GM19240 (cell line): Measurements from ENCODE around the gene FOXA3.
A peak's percentile ranks its signal among the peaks of the same experiment; 100 is the strongest.

ENCODE experiments used
- DNase-seq: peaks from one replicate; pipeline ENCODE4 v3.0.0; 2011; ENCODE audit warnings: low spot score; ENCODE audit not compliant: insufficient read length

The FOXA3 gene

DNA sequence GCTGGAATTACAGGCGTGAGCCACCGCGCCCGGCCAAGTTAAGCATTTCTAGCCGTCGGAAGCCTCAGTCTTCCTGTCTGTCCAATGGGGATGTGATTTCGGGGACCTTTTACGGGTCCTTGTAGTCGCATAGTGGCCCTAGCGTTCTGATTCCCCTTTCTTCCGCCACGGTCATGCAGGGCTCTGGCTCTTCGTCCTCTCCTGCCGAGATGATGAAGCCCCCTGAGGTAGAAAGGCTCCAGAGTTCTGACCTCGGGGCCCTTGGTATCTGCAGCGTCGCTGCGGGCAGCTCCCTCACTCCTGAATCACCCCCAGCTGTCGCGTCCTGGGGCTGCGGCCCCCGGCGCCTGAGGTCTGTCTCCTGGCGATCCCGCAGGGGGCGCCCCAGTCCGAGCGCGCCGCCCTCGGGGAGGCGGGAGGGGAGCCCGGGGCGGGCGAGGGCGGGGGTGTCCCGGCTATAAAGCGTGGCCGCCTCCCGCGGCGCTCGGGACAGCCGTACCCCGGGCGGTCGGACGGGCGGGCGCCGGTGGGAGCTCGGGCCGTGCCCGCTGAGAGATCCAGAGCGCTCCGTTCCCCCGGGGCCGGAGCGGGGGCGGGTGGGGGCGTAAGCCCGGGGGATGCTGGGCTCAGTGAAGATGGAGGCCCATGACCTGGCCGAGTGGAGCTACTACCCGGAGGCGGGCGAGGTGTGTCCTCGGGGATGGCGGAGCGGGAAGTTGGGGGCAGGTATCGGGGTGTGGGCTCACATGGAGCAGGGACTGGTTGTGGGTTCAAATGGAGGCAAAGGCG, at the start of gene FOXA3:
FOXA3 (plus strand) TSS at position 487 of the 789 bp plus-strand sequence; CDS start at position 618, 131 bp downstream.
- peak; percentile 78 for DNase-seq

DNA sequence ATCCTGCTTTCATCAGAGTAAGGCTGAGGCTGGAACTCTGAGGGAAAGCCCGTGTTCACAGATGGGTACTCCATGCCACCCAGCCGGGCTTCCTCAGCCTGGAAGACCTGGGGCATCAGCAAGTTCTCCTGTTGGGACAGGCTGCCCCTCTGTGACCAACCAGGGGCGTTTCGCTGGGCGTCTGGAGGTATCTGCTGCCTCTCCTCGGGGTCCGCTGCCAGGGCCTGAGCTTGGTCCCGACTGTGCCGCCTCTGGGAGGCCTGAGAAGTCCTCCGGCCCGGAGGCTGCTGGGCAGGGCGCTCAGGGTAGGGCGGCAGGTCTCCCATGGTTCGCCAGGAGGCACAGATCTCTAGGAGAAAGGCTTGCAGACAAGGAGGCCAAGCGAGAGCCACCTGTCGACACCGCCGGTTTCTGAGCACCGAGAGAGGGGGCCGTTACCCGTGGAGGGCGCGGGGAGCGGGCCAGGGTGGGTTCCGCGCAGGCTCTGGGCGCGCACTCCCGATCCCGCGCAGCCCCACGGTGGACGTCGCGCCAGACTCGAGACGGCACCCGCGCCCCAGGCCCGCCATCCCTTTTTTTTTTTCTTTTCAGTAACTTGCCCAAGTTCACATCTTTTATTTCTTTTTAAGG, 49.2 kb upstream of the FOXA3 start, which contains the start of gene RSPH6A:
RSPH6A (minus strand) TSS at position 458 of the 630 bp plus-strand sequence; CDS start at position 326, 132 bp downstream.
- no peak for DNase-seq

GRCh38 chr19:45815481-45816216, 48.5 kb upstream of the FOXA3 start:
- no peak for DNase-seq

- DNase-seq = no peak
Observed at GRCh38 chr19:45816236-45817009, 47.7 kb upstream of the FOXA3 start.

DNA sequence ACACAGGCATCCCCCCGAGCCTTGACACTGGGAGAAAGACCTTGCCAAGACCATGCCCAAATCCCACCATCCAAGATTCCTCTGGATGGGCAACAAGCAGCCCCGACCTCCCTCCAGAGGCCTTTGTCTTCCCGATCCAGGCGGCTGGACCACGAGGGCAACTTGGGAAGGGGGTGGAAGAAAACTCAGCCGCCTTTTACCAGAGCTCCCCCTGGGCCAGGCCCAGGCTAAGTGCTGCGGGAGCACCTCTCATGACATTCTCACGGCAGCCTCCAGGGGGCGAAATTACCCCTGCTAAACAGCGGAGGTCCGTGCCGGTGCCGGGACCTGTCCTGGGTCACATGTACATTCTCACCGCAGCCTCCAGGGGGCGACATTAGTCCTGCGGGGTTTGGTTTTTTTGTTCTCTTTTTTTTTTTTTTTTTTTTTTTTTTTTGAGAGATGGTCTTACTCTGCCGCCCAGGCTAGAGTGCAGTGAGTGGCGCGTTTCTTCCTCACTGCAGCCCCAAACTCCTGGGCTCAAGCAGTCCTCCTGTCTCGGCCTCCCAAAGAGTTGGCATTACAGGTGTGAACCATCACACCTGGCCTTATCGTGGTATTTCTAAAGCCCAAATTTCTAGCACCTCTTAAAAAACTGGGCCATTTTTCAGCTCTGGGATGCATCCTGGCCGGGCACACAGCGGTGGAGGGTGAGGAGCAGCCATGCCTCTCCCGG, 47.0 kb upstream of the FOXA3 start:
- DNase-seq = peak; percentile 100

- no peak for DNase-seq
Observed at GRCh38 chr19:45817725-45818301, 46.3 kb upstream of the FOXA3 start.

DNA sequence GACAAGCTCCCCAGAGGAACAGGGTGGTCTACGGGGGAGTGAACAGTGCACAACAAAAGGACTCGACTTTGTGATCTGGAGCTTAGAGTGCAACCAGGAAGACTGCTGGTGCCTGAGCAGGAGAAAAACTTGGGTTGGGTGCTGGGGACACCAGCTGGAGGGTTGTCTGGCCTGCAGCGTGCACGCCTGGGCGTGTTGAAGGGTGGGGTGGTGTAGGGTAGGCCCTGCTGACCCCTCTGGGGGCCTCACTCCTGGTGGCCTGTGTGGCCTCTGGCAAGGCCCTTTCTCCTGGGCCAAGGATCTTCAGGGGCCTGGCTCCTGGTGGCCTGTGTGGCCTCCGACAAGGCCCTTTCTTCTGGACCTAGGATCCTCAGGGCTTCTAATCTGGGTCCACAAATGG, 44.4 kb upstream of the FOXA3 start:
- no peak for DNase-seq

- no peak for DNase-seq
Observed at GRCh38 chr19:45820413-45821102, 43.6 kb upstream of the FOXA3 start.

GRCh38 chr19:45821103-45821521, 43.0 kb upstream of the FOXA3 start:
- DNase-seq = no peak

GRCh38 chr19:45821570-45821969, 42.6 kb upstream of the FOXA3 start:
- no peak for DNase-seq

GRCh38 chr19:45822716-45823115, 41.4 kb upstream of the FOXA3 start:
- no peak for DNase-seq

DNA sequence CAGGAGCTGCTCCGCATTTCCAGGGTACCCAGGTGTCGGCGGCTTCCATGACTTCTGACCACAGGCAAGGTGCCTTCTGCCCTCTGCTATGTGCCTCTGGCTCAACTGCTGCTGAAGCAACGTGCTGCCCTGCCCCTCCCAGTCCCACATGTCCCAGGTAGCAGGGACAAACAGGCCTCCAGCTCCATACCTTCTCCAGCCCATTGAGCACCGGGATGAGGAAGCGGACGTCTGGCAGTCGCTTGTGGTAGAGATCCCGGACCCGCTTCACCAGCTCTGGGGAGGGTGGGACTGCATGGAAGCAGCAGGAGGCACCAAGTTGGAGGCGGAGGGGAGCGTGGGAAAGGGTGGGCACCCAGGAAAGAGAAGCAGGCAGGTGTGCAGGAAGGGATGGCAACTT, 40.9 kb upstream of the FOXA3 start:
- DNase-seq = no peak

DNA sequence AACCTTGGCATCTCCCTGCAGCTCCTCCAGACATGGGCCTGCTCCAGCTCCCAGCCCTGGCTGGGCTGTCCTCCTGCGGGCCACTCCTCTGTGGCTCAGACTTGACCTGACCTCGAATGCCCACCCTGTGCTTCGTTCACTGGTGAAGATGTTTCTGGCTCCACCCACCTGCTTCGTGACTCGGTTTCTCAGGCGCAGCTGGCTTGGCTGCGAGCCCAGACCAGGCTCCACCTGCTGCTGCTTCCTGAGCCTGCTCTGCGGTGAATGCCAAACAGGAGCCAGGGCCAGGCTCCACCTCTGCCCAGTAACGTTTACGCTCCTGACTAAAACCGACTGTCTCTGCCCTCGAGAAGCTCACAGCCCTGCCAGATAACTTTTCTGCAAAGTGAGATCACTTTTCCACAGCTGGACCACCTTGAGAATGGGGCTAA, 40.1 kb upstream of the FOXA3 start:
- no peak for DNase-seq

DNA sequence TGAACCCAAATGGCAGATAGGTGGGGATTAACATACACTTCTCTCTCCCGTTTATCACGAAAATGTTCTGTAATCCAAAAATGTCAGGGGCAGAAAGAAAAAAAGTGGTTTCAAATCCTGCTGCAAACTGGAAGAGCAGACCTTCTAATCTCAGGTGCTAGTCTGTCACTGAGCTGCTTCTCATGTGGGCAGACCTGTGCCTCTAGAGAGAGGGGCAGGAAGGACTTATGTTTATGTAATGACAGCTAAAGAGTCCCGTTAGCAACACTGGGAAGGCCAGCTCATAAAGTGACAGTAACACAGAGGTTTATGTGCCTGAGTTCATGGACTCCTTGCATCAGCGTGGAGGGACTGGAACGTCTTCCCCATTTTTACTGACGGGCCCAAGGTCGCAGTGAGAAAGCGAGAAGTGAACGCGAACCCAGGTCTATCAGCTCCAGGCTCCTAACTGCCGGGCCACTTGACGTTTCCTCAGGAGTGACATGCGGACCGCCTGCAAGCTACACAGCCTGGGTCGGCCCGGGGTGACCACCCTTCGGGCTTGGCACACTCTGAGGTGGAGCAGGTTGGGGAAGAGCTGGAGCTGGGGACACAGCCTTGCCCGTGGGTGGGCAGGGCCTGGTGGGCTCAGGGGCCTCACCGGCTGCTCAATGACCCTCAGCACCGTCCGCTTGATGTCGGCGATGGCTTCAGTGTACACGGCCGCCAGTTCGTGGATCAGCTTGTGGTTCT, 39.4 kb upstream of the FOXA3 start:
- DNase-seq = no peak

GRCh38 chr19:45825263-45825605, 38.9 kb upstream of the FOXA3 start:
- DNase-seq = no peak

DNA sequence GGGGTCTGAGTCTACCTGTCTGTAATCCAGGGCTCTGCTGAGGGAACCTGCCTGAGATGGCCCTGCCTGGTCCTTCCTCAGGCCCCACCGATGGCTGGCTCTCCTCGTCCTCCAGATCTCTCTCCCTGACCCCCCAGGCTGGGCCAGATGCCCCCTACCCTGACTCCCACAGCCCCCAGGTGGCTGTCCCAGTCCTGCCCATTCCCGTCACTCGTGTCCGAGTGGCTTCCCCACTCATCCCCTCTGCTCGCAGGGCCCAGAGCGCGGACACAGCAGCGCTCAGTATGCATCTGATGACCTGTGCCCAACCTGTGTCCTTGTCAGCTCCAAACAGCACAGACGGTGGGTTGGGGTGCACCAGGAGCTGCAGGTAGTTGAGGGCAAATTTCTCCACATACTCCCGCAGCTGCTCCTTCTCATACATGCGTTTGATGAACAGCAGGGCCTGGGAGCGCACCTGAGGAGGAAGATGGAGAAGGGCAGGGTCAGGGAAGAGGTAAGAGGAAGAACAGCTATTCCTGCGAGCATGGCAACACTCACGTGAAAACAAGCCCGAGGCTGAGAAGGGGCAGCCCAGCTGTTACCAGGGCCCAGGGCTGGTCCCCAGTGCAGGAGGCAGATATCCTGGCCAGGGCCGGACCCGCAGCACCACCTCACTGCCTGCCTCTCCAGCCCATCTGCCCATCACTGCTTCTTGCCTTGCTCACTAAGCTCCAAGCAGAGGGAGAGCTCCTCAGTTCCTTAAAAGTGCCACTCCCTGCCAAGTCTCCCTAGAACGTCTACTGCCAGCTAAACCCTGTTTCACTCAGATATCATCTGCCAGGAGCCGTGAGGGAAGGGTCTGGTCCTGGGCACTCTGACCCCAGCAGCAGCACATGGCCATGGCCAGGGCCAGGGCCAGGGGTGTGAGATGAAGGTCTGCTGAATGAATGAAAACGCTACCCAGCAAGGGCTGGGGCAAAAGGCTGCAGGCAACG, 37.9 kb upstream of the FOXA3 start:
- DNase-seq = no peak

DNA sequence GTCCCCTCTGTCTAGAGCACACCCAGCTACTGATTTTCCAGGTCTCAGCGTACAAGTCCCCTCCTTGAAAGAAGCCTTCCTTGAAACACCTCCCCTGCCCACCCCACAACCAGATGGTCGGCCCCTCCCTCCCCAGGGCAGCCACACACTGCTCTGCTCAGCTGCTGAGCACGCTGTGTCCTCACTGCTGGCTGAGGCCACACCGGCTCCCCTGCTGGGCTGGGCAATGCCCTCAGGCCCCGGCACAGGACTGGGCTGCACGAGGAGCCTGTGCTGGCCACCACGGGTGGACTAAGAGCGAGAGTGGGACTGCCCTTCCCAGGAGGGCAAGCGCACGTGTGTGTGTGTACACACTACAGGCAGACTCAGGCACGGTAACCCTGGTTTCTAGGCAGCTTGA, 37.2 kb upstream of the FOXA3 start:
- DNase-seq = no peak
